Liver (tissue), 9 donors: ENCODE data around the gene SLC1A3. TPM values are rescaled to one million over a fixed set of nuclear protein-coding genes. Genes with fewer than 3 reads are reported as not detected.
"Not testable (repeated sequence)": the region's sequence is repeated elsewhere in the genome, so short reads cannot be mapped to it uniquely, and the experiment has no call there.

Source experiments
- DNase-seq: peaks from one replicate; pipeline ENCODE4 v3.0.0-alpha.2; 2017; ENCODE audit warnings: low spot score
- H3K27ac ChIP-seq, 2 donors: one replicate each; pipeline ENCODE4 v1.7.0; 2013; ENCODE audit warnings: inconsistent platforms in 2 of 2, low read length in 2 of 2, control low read depth in 1 of 2, low read depth in 1 of 2, mild to moderate bottlenecking in 1 of 2
- H3K27me3 ChIP-seq, 4 donors: one replicate each; pipeline versions ENCODE4 v1.6.1 to v1.7.0; 2013; ENCODE audit warnings: low read length in 3 of 4, inconsistent platforms in 1 of 4, mild to moderate bottlenecking in 1 of 4, moderate library complexity in 1 of 4; ENCODE audit not compliant: control insufficient read depth in 4 of 4, insufficient read depth in 4 of 4
- H3K36me3 ChIP-seq, 4 donors: one replicate each; pipeline versions ENCODE4 v1.6.1 to v1.7.0; 2013; ENCODE audit warnings: low read length in 3 of 4, mild to moderate bottlenecking in 3 of 4, low read depth in 1 of 4, moderate library complexity in 1 of 4; ENCODE audit not compliant: control insufficient read depth in 4 of 4, insufficient read depth in 3 of 4
- H3K4me1 ChIP-seq, 4 donors: one replicate each; pipeline versions ENCODE4 v1.6.1 to v1.7.0; 2013; ENCODE audit warnings: low read length in 3 of 4, mild to moderate bottlenecking in 3 of 4, moderate library complexity in 1 of 4; ENCODE audit not compliant: control insufficient read depth in 4 of 4, insufficient read depth in 4 of 4
- H3K4me3 ChIP-seq, 3 donors: one replicate each; pipeline versions ENCODE4 v1.6.1 to v1.7.0; 2013; ENCODE audit warnings: low read length in 3 of 3, control low read depth in 1 of 3, low read depth in 1 of 3, mild to moderate bottlenecking in 1 of 3
- H3K9ac ChIP-seq, 2 donors: one replicate each; pipeline ENCODE4 v1.7.0; 2013; ENCODE audit warnings: low read length in 2 of 2, mild to moderate bottlenecking in 2 of 2, moderate library complexity in 2 of 2, control low read depth in 1 of 2, low read depth in 1 of 2
- H3K9me3 ChIP-seq, 4 donors: one replicate each; pipeline versions ENCODE4 v1.6.1 to v1.7.0; 2013; ENCODE audit warnings: low read length in 3 of 4; ENCODE audit not compliant: control insufficient read depth in 4 of 4
- EGR1 ChIP-seq, 2 donors: IDR thresholded peaks; 2 replicates each; pipeline ENCODE4 v1.6.1; 2016 to 2018; ENCODE audit warnings: antibody characterized with exemption in 2 of 2, low read depth in 2 of 2
- FOXA1 ChIP-seq: IDR thresholded peaks from 2 replicates; pipeline ENCODE4 v1.6.1; 2016; ENCODE audit warnings: antibody characterized with exemption
- FOXA2 ChIP-seq: IDR thresholded peaks from 2 replicates; pipeline ENCODE4 v1.6.1; 2016; ENCODE audit warnings: antibody characterized with exemption
- GABPA ChIP-seq, 2 donors: IDR thresholded peaks in 1 of 2; conservative IDR thresholded peaks in 1 of 2; 2 replicates each; pipeline ENCODE4 v1.6.1; 2016; ENCODE audit warnings: antibody characterized with exemption in 2 of 2, mild to moderate bottlenecking in 1 of 2, moderate library complexity in 1 of 2
- HNF4G ChIP-seq: IDR thresholded peaks from 2 replicates; pipeline ENCODE4 v1.6.1; 2016; ENCODE audit warnings: antibody characterized with exemption
- JUND ChIP-seq, 2 donors: IDR thresholded peaks; 2 replicates each; pipeline ENCODE4 v1.6.1; 2016; ENCODE audit warnings: antibody characterized with exemption in 2 of 2
- MAX ChIP-seq: IDR thresholded peaks from 2 replicates; pipeline ENCODE4 v1.6.1; 2016; ENCODE audit warnings: antibody characterized with exemption
- NR2F2 ChIP-seq: IDR thresholded peaks from 2 replicates; pipeline ENCODE4 v1.6.1; 2016; ENCODE audit warnings: antibody characterized with exemption
- RAD21 ChIP-seq, 2 donors: IDR thresholded peaks; 2 replicates each; pipeline ENCODE4 v1.6.1; 2016; ENCODE audit warnings: antibody characterized with exemption in 2 of 2, mild to moderate bottlenecking in 2 of 2
- REST ChIP-seq: IDR thresholded peaks from 2 replicates; pipeline ENCODE4 v1.6.1; 2016; ENCODE audit warnings: antibody characterized with exemption, mild to moderate bottlenecking
- RXRA ChIP-seq, 2 donors: IDR thresholded peaks; 2 replicates each; pipeline ENCODE4 v1.6.1; 2017 to 2018; ENCODE audit warnings: antibody characterized with exemption in 2 of 2, mild to moderate bottlenecking in 1 of 2
- SP1 ChIP-seq: IDR thresholded peaks from 2 replicates; pipeline ENCODE4 v1.6.1; 2018; ENCODE audit warnings: antibody characterized with exemption, mild to moderate bottlenecking
- YY1 ChIP-seq: IDR thresholded peaks from 2 replicates; pipeline ENCODE4 v1.6.1; 2016; ENCODE audit warnings: antibody characterized with exemption, mild to moderate bottlenecking
- WGBS: extraction: QIAGEN DNeasy Blood & Tissue Kit; methylation state at CpG from one replicate; pipeline ENCODE4 v1.1.7; 2013; 5-methylcytosine and 5-hydroxymethylcytosine counted together
- polyA plus RNA-seq, 2 donors: library from polyadenylated mRNA; stranded (reverse) in 1 of 2; unstranded in 1 of 2; fragments of 200-250 nt in 1 of 2; fragments of >200 nt in 1 of 2; fragmentation: Nextera tagmentation in 1 of 2; extraction: Ambion mirVana in 1 of 2; gene quantifications; one replicate each; pipeline versions ENCODE4 v1.2.1 to v1.2.3, GENCODE V29; 2013 to 2015
- total RNA-seq, 2 donors: library from RNA; depleted of rRNA; stranded (reverse); fragments of >200 nt; gene quantifications; one replicate each; pipeline ENCODE4 v1.2.3, GENCODE V29; 2014
- TF ChIP-seq, protein P1 (sequence below): IDR thresholded peaks from 2 replicates; pipeline ENCODE4 v1.6.1; 2016; ENCODE audit warnings: antibody characterized with exemption
- TF ChIP-seq, protein P2 (sequence below): IDR thresholded peaks from 2 replicates; pipeline ENCODE4 v1.6.1; 2016; ENCODE audit warnings: antibody characterized with exemption
- donor health status: healthy.
- donor health status: healthy.
- donor health status: healthy.
- donor health status: healthy.
- donor health status: healthy.

SLC1A3 gene
- total and polyA plus RNA-seq, 4 donors, result 1.8 to 8.8 (median 2.8) TPM

DNA sequence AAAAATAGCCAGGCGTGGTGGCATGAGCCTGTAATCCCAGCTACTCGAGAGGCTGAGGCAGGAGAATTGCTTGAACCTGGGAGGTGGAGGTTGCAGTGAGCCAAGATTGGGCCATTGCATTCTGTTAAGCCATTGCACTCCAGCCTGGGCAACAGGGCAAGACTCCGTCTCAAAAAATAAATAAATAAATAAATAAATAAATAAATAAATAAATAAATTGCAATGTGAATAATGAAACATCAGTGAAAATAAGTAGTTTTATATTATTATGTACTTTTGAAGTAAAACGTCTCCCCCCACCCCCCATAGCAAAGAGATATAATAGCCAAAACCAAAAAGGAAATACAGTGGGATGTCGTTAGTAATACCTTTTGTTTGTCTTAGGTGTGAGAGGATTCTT is 37.4 kb downstream of the SLC1A3 start:
- not testable (repeated sequence) for H3K9me3 ChIP-seq, H3K4me3 ChIP-seq, H3K9ac ChIP-seq, DNase-seq, H3K4me1 ChIP-seq, H3K36me3 ChIP-seq, H3K27me3 ChIP-seq, H3K27ac ChIP-seq
- WGBS, result 87% methylated on average over 5 of the region's 5 CpGs

DNA sequence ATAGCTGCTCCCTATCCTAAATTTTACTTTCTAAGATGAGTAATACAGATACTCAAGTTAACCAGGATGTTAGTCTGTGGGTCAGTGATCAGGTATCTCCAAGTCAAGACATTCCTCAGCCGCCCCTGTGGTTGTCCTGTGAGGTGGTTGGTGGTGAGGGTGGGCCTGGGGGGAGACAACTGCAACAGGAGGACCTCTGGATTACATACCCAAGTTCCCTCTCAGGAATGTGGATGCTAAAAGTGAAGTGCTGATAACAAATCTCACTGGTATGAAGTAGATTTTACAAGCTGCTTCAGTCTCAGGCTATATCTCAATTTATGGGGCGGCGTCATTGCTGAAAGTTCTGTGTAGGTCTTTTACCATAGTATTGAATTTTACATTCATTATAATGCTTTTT is 38.3 kb downstream of the SLC1A3 start:
- whole genome bisulfite sequencing, result 90% methylated on average over 3 of the region's 3 CpGs
- DNase-seq, result no peak
- H3K4me1 ChIP-seq, result no peaks in the 10 kb centered on the region
- no peak overlapping the region for H3K27ac ChIP-seq
- H3K4me3 ChIP-seq, result no peak overlapping the region
- no peaks in the 10 kb centered on the region for H3K27me3 ChIP-seq
- H3K9ac ChIP-seq, result no peak overlapping the region
- no peaks in the 10 kb centered on the region for H3K9me3 ChIP-seq
- H3K36me3 ChIP-seq, result no peaks in the 10 kb centered on the region
- no peak for TF ChIP-seq YY1
- TF ChIP-seq MAX, result no peak
- no peak for TF ChIP-seq FOXA2
- TF ChIP-seq, protein P1, sequence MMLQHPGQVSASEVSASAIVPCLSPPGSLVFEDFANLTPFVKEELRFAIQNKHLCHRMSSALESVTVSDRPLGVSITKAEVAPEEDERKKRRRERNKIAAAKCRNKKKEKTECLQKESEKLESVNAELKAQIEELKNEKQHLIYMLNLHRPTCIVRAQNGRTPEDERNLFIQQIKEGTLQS, result no peak
- TF ChIP-seq NR2F2, result no peak
- TF ChIP-seq GABPA (IDR thresholded peaks at IDR 0.05 in 1 of 2, conservative IDR thresholded peaks at IDR 0.05 in 1 of 2), result no peak
- TF ChIP-seq FOXA1, result no peak
- TF ChIP-seq, protein P2, sequence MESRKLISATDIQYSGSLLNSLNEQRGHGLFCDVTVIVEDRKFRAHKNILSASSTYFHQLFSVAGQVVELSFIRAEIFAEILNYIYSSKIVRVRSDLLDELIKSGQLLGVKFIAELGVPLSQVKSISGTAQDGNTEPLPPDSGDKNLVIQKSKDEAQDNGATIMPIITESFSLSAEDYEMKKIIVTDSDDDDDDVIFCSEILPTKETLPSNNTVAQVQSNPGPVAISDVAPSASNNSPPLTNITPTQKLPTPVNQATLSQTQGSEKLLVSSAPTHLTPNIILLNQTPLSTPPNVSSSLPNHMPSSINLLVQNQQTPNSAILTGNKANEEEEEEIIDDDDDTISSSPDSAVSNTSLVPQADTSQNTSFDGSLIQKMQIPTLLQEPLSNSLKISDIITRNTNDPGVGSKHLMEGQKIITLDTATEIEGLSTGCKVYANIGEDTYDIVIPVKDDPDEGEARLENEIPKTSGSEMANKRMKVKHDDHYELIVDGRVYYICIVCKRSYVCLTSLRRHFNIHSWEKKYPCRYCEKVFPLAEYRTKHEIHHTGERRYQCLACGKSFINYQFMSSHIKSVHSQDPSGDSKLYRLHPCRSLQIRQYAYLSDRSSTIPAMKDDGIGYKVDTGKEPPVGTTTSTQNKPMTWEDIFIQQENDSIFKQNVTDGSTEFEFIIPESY, result no peak
- TF ChIP-seq REST, result no peak
- no peak for TF ChIP-seq RXRA (IDR thresholded peaks at IDR 0.05)
- no peak for TF ChIP-seq JUND (IDR thresholded peaks at IDR 0.05)
- TF ChIP-seq EGR1 (IDR thresholded peaks at IDR 0.05; ENCODE audit: low read depth in 2 of 2), result no peak
- TF ChIP-seq RAD21 (IDR thresholded peaks at IDR 0.05), result no peak
- TF ChIP-seq HNF4G, result no peak
- no peak for TF ChIP-seq SP1
